Panc1 (cell line): ENCODE measurements around the gene LGR4. TPM values are rescaled to one million over a fixed set of nuclear protein-coding genes. Genes with fewer than 3 reads are reported as not detected.

Experiments used
- ATAC-seq: fragments of 200-7000 bp; cut with Tn5 transposase; 2 replicates; pipeline ENCODE4 v1.9.1; 2020; ENCODE audit warnings: mild to moderate bottlenecking, moderate library complexity
- BruUV-seq: library from RNA; stranded (reverse); fragments of 400-500 nt; replicated peaks from 2 replicates; lab custom pipeline; 2021; lab: Mats Ljungman, UMichigan
- CTCF ChIA-PET: fragments of 300-600 bp; sonication (Branson Sonifier 250); formaldehyde crosslinking; loops from one replicate; lab custom pipeline; 2022; ENCODE audit warnings: antibody characterized with exemption; lab: Charles Lee
- POLR2A ChIA-PET: fragments of 300-600 bp; sonication (Branson Sonifier 250); formaldehyde crosslinking; loops from one replicate; lab custom pipeline; 2022; ENCODE audit warnings: antibody characterized with exemption; lab: Charles Lee
- DNase-seq: peaks from one replicate; pipeline ENCODE4 v3.0.0-alpha.2; 2010; ENCODE audit warnings: low read depth, low spot score
- H3K27ac ChIP-seq: 2 replicates; pipeline ENCODE4 v1.5.1; 2011; ENCODE audit warnings: mild to moderate bottlenecking, low read length, inconsistent platforms
- H3K27me3 ChIP-seq: fragments of 200-500 bp; sonication (Bioruptor generic); 2 replicates; pipeline ENCODE4 v1.6.0; 2014; ENCODE audit warnings: low read length, inconsistent platforms; ENCODE audit not compliant: control insufficient read depth, insufficient read depth
- H3K36me3 ChIP-seq: fragments of 200-500 bp; sonication (Bioruptor generic); 2 replicates; pipeline ENCODE4 v1.5.1; 2014; ENCODE audit warnings: inconsistent platforms, mild to moderate bottlenecking, low read length, moderate library complexity; ENCODE audit not compliant: control insufficient read depth, insufficient read depth
- H3K4me1 ChIP-seq: 2 replicates; pipeline ENCODE4 v1.5.1; 2011; ENCODE audit warnings: inconsistent platforms, mild to moderate bottlenecking, low read length, moderate library complexity; ENCODE audit not compliant: control insufficient read depth, insufficient read depth
- H3K4me3 ChIP-seq, 2 experiments: 2 replicates each; pipeline ENCODE4 v1.5.1; 2011 to 2012; ENCODE audit warnings: low read depth in 2 of 2, low read length in 2 of 2, mild to moderate bottlenecking in 2 of 2, inconsistent platforms in 1 of 2, moderate library complexity in 1 of 2
- H3K9me3 ChIP-seq: fragments of 200-500 bp; sonication (Bioruptor generic); 2 replicates; pipeline ENCODE4 v1.5.1; 2014; ENCODE audit warnings: low read depth, mild to moderate bottlenecking, inconsistent platforms, low read length, moderate library complexity; ENCODE audit not compliant: control insufficient read depth, insufficient read depth
- POLR2AphosphoS5 ChIP-seq: IDR thresholded peaks from 2 replicates; pipeline ENCODE4 v1.6.1; 2012; ENCODE audit warnings: mild to moderate bottlenecking, low read depth, low read length, moderate library complexity
- SIN3A ChIP-seq: IDR thresholded peaks from 2 replicates; pipeline ENCODE4 v1.6.1; 2012; ENCODE audit warnings: low read depth, mild to moderate bottlenecking, low read length, moderate library complexity, borderline replicate concordance; ENCODE audit not compliant: insufficient read depth
- TCF7L2 ChIP-seq: IDR thresholded peaks from 2 replicates; pipeline ENCODE4 v1.6.1; 2011; ENCODE audit warnings: mild to moderate bottlenecking, low read depth, low read length, inconsistent platforms
- in situ Hi-C: cut with HindIII; loops from 2 replicates; pipeline ENCODE4 v1.10.0; 2016; ENCODE audit warnings: low sequenced_read_pairs, low pct_unique_long_range_greater_than_20kb
- intact Hi-C: fragments of 100-400 bp; cut with micrococcal nuclease; formaldehyde crosslinking; loops from one replicate; pipeline ENCODE4 v1.10.0; 2022; ENCODE audit not compliant: unreplicated experiment
- total RNA-seq: library from RNA; stranded (reverse); gene quantifications from one replicate; pipeline ENCODE4 v1.2.1, GENCODE V29; 2021; ENCODE audit not compliant: unreplicated experiment
- TF ChIP-seq, protein P1 (sequence below), 2 experiments: IDR thresholded peaks; 2 replicates each; pipeline ENCODE4 v1.6.1; 2011 to 2012; ENCODE audit warnings: low read depth in 2 of 2, control low read depth in 1 of 2, low read length in 1 of 2, mild to moderate bottlenecking in 1 of 2, moderate library complexity in 1 of 2; ENCODE audit not compliant: insufficient read depth in 1 of 2
- TF ChIP-seq, protein P2 (sequence below): fragments of 450-650 bp; IDR thresholded peaks from 2 replicates; pipeline ENCODE4 v1.5.1; 2017; ENCODE audit warnings: mild to moderate bottlenecking

Gene LGR4
- total RNA-seq, 1 experiment from 2014 or later, result 61.8 TPM

GRCh38 chr11:27477243-27477642, 4.7 kb upstream of the LGR4 start:
- intact Hi-C loops, result no loop called here

DNA sequence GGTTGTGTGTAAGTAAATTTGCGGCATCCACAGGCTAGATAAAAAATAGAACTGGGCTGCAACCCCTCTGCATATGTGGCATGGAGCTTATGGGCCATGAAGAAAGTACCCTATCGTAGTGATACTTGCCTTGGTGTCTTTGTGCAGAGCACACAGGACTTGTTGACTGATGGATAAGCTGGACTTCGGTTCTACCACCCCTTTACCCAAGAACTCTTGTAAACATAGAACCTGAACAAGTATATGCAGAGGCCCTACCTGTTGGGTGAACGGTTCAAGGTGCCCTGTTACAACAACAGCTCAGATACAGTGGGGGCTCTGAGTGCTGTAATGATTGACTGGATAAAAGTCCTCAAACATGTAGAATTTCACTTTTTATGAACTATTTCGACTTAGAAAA, 3.0 kb upstream of the LGR4 start:
- no peak for ATAC-seq

More at GRCh38 chr11:27477243-27477642, 4.7 kb upstream of the LGR4 start:
- ChIA-PET CTCF (interaction anchor here (0.7 kb wide), 1 partner anchor 66 kb away, joined by 13 read pairs; no protein-coding TSS in a partner anchor), POLR2A (interaction anchor here (0.6 kb wide), 2 partner anchors 9 to 19 kb away, joined by 7 to 9 read pairs; no protein-coding TSS in a partner anchor)
- no peak for TF ChIP-seq SIN3A
- TF ChIP-seq, protein P1, sequence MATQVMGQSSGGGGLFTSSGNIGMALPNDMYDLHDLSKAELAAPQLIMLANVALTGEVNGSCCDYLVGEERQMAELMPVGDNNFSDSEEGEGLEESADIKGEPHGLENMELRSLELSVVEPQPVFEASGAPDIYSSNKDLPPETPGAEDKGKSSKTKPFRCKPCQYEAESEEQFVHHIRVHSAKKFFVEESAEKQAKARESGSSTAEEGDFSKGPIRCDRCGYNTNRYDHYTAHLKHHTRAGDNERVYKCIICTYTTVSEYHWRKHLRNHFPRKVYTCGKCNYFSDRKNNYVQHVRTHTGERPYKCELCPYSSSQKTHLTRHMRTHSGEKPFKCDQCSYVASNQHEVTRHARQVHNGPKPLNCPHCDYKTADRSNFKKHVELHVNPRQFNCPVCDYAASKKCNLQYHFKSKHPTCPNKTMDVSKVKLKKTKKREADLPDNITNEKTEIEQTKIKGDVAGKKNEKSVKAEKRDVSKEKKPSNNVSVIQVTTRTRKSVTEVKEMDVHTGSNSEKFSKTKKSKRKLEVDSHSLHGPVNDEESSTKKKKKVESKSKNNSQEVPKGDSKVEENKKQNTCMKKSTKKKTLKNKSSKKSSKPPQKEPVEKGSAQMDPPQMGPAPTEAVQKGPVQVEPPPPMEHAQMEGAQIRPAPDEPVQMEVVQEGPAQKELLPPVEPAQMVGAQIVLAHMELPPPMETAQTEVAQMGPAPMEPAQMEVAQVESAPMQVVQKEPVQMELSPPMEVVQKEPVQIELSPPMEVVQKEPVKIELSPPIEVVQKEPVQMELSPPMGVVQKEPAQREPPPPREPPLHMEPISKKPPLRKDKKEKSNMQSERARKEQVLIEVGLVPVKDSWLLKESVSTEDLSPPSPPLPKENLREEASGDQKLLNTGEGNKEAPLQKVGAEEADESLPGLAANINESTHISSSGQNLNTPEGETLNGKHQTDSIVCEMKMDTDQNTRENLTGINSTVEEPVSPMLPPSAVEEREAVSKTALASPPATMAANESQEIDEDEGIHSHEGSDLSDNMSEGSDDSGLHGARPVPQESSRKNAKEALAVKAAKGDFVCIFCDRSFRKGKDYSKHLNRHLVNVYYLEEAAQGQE (IDR thresholded peaks at IDR 0.05; ENCODE audit: insufficient read depth in 1 of 2, low read depth in 2 of 2, low read length in 1 of 2), result no peak
- TF ChIP-seq, protein P2, sequence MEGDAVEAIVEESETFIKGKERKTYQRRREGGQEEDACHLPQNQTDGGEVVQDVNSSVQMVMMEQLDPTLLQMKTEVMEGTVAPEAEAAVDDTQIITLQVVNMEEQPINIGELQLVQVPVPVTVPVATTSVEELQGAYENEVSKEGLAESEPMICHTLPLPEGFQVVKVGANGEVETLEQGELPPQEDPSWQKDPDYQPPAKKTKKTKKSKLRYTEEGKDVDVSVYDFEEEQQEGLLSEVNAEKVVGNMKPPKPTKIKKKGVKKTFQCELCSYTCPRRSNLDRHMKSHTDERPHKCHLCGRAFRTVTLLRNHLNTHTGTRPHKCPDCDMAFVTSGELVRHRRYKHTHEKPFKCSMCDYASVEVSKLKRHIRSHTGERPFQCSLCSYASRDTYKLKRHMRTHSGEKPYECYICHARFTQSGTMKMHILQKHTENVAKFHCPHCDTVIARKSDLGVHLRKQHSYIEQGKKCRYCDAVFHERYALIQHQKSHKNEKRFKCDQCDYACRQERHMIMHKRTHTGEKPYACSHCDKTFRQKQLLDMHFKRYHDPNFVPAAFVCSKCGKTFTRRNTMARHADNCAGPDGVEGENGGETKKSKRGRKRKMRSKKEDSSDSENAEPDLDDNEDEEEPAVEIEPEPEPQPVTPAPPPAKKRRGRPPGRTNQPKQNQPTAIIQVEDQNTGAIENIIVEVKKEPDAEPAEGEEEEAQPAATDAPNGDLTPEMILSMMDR, result no peak
- TF ChIP-seq TCF7L2, result no peak
- in situ Hi-C loops, result no loop called here
- H3K4me3 ChIP-seq, result no peak overlapping the region
- H3K27me3 ChIP-seq, result no peaks in the 10 kb centered on the region
- DNase-seq, result no peak
- peaks cover 12% of the 10 kb centered on the region for H3K4me1 ChIP-seq
- peak overlapping the region; percentile 52 for H3K27ac ChIP-seq
- no peaks in the 10 kb centered on the region for H3K9me3 ChIP-seq
- no TSS peak for BruUV-seq
- no peaks in the 10 kb centered on the region for H3K36me3 ChIP-seq
- no peak for ATAC-seq

More for the DNA sequence above, 3.0 kb upstream of the LGR4 start:
- peaks cover 12% of the 10 kb centered on the region for H3K4me1 ChIP-seq
- TF ChIP-seq, protein P2, result no peak
- TF ChIP-seq TCF7L2 (no peak), POLR2AphosphoS5 (no peak), SIN3A (no peak)
- TF ChIP-seq, protein P1 (IDR thresholded peaks at IDR 0.05; ENCODE audit: insufficient read depth in 1 of 2, low read depth in 2 of 2, low read length in 1 of 2), result no peak
- ChIA-PET CTCF (interaction anchor here (1.3 kb wide), 1 partner anchor 10 kb away, joined by 5 read pairs; no protein-coding TSS in a partner anchor), POLR2A (no interaction called here)
- no peaks in the 10 kb centered on the region for H3K9me3 ChIP-seq
- no TSS peak for BruUV-seq
- no peaks in the 10 kb centered on the region for H3K36me3 ChIP-seq
- H3K27me3 ChIP-seq, result no peaks in the 10 kb centered on the region
- peak overlapping the region; percentile 44; the same call in 1 of the 2 replicates for H3K27ac ChIP-seq
- in situ Hi-C loops, result no loop called here
- DNase-seq, result no peak
- no peak overlapping the region for H3K4me3 ChIP-seq
- intact Hi-C loops, result no loop called here
